Gastroesophageal sphincter (tissue), 3 donors: ENCODE data around the gene METRN.

Source experiments
- CTCF ChIP-seq, 4 experiments: fragments of 200-600 bp in 2 of 4; fragments of 450-650 bp in 2 of 4; sonication (generic) in 1 of 4; IDR thresholded peaks; one replicate each; pipeline ENCODE4 v1.5.1; 2017 to 2019; ENCODE audit warnings: antibody characterized with exemption in 4 of 4, mild to moderate bottlenecking in 2 of 4, moderate library complexity in 2 of 4
- EP300 ChIP-seq: sonication (generic); formaldehyde crosslinking; IDR thresholded peaks from one replicate; pipeline ENCODE4 v1.6.1; 2017; ENCODE audit warnings: antibody characterized with exemption, mild to moderate bottlenecking
- POLR2AphosphoS5 ChIP-seq: sonication (generic); formaldehyde crosslinking; IDR thresholded peaks from one replicate; pipeline ENCODE4 v1.6.1; 2017; ENCODE audit warnings: antibody characterized with exemption

- TF ChIP-seq POLR2AphosphoS5 (no peak), CTCF (IDR thresholded peaks at IDR 0.05) (no peak), EP300 (no peak)
These were observed 14.2 kb downstream of the METRN start for GRCh38 chr16:728890-729744.
